SKM-1 (cell line): ENCODE data around the gene RAPGEF1.
"Not testable (repeated sequence)": the region's sequence is repeated elsewhere in the genome, so short reads cannot be mapped to it uniquely, and the experiment has no call there.

Experiments
- DNase-seq: peaks from one replicate; lab custom pipeline; 2025; ENCODE audit not compliant: unreplicated experiment; lab: John Stamatoyannopoulos, UW

RAPGEF1 gene

DNA sequence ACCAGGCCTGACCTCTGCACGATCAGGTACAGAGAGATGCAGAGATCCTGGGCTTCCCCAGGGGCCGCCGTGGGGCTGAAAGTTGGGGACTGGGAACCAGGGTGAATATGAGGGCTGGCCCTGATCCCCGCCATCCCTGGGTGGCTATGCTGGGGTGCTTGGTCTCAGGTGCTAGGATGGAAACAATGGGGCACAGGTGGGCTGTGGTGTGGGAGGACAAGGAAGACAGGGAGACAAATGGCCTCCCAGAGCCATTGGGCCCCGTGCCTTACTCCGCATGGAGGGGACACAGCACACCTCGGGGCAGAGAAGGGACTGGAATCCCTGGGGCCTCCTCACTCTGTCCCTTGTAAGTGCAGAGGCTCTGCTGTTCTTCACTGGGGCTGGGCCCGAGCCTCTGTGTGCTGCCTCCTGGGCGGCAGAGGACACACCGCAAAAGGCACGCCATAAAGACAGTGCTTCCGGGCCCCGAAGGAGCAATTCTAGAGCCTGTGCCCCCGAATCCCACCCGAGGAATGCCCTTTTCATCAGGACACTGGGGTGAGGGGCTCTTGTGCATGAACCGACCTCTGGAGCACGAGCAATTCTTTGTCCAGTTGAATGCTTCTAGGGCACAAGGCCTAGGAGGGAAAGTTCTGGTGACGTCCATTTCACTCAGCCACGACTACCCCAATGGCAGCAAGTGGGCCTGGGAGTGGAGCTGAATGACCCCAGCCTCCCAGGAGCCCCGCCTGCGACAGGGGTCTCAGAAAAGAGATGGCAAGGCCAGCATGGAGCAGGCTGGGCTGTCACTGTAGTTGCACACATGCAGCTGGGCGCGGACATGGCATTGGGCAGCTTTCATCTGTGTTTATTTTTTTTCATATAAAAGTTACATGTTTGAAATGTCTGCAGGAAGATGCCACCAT, 163.7 kb downstream of the RAPGEF1 start:
- no peak for DNase-seq

DNA sequence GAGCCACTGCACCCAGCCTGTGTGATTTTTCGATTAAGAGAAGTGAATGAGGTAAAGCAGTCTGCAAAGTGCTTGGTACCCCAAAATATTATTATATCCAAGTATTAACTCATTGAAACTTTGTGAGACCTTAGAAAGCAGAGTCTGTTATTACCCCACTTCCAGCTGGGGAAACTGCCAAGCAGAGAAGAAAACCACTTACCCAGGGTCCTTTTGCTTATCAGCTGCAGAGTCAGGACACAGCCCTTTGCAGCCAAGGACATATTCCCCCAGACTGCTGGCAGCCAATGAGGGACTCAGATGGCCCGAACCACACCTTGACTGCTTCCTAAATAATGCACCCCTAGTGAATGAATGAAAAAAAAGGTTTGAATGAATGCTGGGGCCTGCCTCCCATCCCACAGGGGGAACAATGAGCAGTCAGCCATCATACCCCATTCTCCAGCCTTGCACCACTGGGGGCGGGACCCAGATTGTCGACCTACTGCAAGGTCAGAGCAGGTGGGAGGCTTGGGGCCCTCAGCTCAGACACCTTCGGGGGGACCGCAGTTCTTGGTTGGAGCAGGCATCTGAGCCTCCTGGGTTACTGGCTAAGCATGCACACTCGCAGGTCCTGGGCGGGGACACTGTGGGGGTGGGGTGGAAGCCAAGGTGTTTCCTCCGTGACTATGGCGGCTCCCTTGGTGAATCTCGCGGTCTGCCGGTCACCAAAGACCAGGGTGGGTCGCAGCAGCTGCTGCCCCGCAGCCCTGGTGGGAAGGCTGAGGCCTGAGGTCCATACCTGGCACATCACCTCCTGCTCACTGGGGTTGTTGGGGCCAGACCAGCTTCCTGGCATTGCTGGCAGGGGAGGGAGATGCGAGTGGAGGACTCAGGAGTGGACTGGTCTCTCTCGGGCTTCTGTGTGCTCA, 164.9 kb downstream of the RAPGEF1 start:
- DNase-seq: no peak

DNA sequence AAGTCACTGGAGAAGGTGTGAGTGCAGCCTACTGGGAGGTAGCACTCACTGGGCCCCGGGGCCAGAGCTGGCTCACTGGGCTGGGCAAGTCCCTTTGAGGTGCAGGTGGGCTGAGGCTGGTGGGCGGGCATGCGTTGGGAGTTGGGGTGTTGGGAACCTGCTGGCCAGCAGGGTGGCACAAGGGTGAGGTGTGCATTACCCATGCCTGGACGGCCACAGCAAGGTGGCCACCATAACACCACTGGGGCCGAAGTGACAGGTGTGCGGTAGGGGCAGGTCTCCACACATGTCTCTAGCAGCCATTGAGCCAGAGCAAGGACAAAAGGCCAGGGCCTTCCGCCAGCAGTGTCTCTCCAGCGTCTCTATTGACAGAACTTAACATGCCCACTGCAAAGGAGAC, 172.0 kb downstream of the RAPGEF1 start:
- DNase-seq: no peak

DNA sequence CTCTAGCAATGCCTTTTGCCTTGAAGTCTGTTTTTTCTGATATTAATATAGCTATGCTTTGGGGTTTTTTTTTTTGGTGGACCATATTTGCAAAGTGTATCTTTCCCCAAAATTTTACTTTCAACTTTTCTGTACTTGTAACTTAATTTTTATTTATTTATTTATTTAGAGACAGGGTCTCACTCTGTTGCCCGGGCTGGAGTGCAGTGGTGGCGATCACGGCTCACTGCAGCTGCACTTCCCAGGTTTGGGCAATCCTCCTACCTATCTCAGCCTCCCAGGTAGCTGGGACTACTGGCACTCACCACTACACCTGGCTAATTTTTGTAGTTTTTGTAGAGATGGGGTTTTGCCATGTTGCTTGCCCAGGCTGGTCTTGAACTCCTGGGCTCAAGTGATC, 173.7 kb downstream of the RAPGEF1 start:
- no peak for DNase-seq

DNA sequence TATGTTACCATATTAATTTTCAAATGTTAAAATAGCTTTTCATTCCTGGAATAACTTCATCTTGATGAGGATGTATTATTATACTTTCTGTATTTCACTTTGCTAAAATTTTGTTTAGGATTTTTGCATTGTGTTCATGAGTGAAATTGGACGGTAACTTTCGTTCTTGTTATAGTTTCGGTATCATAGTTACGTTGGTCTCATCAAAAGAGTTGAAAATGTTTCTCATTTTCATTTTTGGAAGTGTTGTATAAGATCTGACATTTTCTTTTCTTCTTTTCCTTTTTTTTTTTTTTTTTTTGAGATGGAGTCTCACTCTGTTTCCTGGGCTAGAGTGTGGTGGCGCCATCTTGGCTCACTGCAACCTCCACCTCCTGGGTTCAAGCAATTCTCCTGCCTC, 174.5 kb downstream of the RAPGEF1 start:
- DNase-seq: no peak

DNA sequence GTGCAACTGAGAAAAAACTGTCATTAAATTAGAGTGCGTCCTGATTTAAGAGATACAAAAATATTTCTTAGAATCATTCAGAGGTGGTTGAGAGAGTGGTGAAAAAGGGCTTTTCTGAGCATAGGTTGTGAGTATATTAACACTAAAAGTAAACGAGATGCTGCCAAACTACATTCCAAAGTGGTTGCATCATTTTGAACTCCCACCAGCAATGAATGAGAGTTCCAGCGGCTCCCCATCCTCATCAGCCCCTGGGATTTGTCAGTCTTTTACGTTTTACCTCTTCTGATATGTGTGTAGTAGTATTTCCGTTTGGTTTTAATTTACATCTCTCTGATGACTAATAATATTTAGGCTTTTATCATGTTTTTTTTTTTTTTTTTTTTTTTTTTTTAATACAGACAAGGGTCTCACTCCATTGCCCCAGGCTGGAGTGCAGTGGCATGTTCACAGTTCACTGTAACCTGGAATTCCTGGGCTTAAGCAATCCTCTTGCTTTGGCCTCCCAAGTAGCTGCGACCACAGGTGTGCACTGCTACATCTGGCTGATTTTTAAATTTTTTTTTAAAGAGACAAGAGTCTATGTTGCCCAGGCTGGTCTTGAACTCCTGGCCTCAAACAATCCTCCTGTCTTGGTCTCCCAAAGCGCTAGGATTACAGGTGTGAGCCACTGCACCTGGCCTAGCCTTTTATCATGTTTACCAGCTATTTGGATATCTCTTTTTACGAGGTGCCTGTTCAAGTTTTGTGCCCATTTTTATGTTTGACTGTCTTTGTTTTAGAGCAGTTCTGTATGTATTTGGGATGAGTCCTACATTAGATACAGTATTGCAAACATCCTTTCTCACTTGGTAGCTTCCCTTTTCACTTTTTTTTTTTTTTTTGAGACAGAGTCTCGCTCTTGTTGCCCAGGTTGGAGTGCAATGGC, 177.6 kb downstream of the RAPGEF1 start:
- DNase-seq: no peak

DNA sequence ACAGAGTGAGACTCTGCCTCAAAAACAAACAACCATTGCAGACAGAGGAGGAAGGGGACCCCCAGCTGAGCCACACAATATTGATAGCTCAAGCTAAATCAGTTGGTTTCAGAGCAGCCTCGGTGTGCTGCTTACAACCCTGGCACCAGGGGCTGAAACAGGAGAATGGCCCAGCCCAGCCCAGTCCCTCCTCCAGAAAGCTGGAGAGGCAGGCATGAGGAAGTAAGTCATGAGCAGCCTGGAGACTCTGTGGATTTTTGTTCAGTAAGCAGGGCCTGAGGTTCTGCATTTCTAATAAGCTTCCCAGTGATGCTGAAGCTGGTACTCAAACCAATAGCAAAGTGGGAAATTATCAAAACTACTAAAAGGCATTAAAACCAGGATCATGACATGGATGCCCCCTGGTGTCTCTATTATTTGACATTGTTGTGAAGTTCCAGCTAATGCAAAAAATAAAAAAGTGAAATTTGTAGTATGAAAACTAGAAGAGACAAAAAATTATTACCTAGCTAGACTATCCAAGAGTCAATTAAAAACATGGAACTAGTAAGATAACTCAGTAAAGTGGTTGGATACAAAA, 180.4 kb downstream of the RAPGEF1 start:
- DNase-seq: no peak

DNA sequence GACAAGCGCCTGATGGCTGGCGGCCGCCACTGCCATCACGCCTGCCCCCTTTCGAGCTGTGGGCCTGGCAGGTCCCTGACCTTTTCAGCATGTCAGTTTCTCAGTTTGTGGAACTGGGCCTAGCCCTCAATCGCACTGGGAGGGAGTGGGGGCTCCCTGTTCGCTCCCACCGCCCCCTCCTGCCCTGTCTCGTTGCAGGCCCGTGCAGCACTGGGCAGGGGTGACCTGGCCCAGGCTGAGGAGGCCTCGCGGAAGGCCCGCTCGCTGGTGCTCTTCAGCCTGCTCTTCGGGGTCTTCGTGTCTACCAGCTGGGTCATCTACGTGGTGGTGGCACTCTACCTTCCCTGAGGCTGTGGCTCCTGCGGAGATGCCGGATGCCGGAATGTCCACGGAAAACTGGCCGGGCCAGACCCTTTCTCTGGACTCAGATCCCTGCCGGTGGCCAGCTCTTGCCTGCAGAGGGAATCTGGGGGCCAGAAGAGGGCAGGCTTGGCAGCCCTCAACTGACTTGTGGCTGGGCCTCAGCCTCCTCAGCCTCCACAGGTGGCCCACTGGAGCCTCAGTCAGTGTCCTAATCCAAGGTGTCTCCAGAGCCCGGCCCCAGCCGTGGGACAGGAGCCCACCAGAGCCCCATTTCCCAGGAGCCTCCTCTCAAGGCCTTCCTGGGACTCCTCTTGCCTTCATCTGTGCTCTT, 181.9 kb downstream of the RAPGEF1 start:
- DNase-seq: no peak

DNA sequence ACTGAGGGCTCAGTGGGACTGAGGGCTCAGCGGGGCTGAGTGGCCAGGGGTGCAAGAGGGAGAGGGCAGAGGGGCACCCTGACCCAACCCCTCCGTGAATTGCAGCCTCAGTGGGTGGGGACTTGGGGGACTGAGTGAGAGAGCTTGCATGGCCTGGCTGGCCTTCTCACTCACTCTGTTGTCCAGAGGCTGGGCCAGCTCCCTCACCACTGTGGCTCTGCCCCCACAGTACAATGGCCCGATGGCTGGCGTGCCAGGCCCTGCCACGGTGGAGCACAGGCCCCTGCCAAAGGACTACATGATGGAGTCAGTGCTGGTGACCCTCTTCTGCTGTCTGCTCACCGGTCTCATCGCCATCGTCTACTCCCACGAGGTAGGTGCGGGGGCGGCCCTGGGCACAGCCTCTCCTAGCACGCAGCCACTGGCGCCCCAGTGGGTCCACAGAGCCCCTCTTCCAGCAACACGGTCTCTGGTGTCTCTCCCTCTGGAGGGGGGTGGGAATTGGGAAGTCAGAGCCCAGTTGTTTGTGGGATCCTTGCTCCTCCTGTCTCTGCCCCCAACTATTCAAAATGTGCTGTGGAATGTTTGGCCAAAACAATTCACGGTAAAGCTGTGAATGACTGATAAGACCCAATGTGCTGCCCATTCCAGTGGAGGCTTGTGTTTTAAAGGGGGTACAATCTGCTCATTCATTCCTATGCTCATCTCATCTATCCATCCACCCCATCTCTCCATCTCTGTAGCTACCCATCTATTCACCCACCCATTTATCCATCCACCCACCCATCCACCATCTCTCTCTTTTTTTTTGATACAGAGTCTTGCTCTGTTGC, 183.8 kb downstream of the RAPGEF1 start:
- DNase-seq: no peak

DNA sequence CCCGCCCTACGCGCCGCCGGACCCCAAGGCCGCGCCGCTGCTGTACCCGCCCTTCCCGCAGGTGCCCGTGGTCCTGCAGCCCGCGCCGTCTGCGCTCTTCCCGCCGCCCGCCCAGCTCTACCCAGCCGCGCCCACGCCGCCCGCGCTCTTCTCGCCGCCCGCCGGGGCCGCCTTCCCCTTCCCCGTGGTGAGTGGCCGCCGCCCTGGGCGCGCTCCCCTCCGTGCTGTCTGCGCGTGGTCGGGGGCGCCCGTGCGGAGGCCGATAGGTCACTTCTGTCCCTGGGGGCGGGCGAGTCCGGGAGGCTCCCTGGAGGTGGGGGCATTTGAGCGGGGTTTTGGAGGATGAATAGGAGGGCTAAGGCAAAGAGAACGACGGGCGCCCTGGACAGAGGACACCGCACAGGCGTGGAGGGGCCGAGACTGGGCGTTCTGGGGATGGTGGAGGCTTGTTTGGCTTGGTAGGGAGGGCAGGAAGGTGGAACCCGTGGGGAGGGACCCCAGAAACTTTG, 185.0 kb downstream of the RAPGEF1 start:
- no peak for DNase-seq

DNA sequence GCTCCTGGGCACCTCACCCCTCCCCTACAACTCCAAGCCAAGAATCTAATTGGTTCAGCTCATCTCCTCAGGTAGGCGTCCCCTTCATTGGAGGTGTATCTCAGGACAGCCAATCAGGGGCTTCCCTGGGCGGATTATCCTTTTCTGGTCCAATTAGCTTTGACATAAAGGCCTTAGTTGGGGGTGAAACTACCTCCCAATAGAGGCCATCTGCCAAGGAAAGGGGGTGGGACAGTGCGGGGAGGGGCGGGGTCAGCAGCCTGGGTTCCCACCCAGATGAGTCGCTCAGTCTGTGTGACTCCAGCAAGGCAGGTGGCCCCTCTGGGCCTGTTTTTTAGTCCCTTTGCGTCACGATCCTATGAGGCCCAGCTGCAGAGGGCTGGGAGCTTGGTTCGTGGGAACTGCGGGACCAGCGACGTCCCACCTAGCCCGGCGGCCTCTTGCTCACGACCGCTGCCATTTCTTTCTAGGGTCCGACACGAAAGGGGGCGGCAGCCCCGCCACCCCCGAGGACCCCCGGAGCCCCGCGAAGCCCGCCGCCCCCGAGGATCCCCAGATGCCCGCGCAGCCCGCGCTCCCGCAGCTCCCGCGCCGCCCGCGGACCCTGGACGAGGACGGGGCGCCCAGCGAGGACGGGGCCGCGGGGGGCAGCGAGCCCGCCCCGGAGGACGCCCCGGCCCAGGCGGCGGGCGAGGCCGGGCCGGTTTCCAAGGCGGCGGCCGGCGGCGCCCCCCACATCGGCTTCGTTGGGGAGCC, 185.6 kb downstream of the RAPGEF1 start:
- no peak for DNase-seq

DNA sequence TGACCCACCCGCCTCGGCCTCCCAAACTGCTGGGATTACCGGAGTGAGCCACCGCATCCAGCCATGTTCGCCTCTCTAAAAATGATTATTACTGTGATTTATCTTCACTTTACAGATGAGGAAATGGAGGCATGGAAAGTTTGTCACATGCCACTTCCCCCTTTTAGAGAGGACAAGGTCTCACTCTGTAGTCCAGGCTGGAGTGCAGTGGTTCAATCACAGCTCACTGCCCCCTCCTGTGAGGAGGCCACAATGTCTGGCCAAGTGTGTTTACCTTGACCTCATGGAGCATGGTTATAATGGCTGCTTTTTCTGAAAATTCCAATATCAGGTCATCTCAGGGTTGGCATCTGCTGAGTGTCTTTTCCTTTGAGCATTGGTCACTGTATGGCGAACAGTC, 187.8 kb downstream of the RAPGEF1 start:
- no peak for DNase-seq

DNA sequence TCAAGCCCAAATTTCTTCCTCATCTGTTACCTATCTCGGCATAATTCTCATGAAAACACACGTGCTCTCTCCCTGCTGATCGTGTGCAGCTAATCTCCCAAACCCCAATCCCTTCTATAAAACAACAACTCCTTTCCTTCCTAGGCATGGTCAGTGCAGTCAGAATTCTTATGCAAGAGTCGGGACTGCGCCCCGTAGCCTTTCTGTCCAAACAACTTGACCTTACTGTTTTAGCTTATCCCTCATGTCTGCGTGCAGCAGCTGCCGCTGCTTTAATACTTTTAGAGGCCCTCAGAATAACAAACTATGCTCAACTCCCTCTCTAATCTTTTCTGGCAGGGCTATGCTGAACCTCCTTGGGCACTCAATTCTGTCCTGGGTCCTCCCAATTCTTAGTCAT, 189.4 kb downstream of the RAPGEF1 start:
- not testable (repeated sequence) for DNase-seq

DNA sequence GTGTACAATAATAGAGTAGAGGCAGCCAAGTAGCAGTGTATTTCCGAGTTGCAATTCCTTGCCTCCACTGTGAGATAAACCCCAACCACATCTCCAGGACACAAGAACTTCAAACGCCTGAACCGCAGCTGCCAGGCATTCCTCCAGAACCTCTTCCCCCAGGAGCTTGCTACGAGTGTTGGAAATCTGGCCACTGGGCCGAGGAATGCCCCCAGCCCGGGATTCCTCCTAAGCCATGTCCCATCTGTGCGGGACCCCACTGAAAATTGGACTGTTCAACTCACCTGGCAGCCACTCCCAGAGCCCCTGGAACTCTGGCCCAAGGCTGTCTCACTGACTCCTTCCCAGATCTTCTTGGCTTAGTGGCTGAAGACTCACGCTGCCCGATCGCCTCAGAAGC, 190.7 kb downstream of the RAPGEF1 start:
- DNase-seq: not testable (repeated sequence)

DNA sequence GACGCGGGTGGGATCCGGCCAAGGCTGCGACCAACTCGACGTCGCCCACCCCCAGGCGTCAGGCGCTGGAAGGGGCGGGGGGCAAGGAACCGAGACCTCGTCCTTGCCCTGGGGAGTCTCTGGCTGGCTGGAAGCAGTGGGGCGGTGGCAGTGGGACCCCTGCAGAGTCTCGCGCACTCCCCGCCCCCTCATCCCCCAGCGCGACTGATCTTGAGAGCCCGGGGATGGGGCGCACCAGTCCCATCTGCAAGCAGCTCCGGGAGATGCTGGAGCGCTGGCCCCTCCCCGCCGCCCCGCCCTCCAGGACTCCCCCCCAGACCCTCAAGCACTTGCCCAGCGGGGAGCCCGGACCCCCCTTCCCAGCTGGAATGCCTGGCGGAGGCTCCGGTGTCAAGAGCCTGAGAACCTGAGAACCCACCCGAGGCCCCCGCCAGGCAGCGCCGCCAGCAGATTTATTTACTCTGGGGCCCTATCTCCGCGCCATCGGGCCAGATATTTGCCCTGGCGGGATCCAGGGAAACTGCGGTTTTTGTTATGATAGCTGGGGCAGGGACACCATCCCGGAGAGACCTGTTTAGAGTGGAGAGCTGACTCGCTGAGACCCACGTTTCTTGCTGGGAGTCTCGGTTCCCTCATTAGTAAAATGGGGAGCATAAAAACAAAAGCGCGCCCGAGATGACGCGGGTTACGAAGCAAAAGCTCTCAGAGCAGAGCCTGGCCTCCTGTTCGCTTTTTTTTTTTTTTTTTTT, 193.4 kb downstream of the RAPGEF1 start:
- DNase-seq: no peak

DNA sequence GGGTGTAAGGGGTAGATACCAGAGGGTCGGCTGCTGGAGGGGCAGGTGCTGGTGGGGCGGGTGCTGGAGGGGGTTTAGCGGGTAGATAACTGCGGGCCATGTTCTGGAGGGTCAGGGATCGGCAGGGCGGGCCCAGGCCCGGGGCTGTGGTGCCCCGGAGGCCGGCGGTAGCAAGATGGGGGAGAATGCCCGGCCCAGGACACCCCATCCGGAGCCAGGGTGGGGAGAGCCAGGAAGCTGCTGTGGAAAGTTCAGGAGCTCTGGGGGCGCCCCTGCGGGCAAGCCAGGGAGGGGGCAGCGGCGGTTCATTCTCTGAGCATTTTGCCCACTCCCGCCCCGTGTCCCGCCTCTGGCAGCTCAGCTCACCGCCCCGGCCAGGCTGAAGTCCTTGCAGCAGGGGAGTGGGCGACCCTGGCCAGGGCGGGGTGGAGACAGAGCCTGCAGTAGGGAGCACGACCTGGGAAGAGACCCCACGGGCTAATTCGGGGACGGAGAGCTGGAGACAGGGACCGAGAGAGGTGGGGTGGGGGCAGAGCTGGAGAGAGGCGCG, 194.0 kb downstream of the RAPGEF1 start:
- no peak for DNase-seq
